T47D (cell line): ENCODE measurements around the gene EFNA1.
"Not testable (repeated sequence)": the region's sequence is repeated elsewhere in the genome, so short reads cannot be mapped to it uniquely, and the experiment has no call there.

Experiments
- DNase-seq, 2 experiments: peaks; one replicate each; pipeline versions ENCODE4 v3.0.0 to v3.0.0-alpha.2; 2011 to 2012; ENCODE audit warnings: low read depth in 1 of 2, low spot score in 1 of 2
- JUND ChIP-seq: IDR thresholded peaks from 2 replicates; pipeline ENCODE4 v1.6.1; 2012; ENCODE audit warnings: low read depth
- in situ Hi-C: cut with HindIII; loops from 2 replicates; pipeline ENCODE4 v1.10.0; 2016; ENCODE audit warnings: low sequenced_read_pairs, low pct_unique_long_range_greater_than_20kb

The EFNA1 gene

DNA sequence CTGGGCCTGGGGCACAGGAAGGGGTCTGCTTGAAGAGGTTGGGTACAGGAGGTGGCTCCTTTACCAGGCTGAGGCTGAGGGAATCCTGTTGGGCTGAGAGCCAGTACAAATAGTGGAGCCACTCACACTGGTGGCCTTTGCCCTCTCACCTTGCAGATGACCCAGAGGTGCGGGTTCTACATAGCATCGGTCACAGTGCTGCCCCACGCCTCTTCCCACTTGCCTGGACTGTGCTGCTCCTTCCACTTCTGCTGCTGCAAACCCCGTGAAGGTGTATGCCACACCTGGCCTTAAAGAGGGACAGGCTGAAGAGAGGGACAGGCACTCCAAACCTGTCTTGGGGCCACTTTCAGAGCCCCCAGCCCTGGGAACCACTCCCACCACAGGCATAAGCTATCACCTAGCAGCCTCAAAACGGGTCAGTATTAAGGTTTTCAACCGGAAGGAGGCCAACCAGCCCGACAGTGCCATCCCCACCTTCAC lies 6.2 kb downstream of the EFNA1 start:
- no peak for TF ChIP-seq JUND
- in situ Hi-C loops, result no loop called here
- peak in 1 of 2 experiments; percentile 26 for DNase-seq

DNA sequence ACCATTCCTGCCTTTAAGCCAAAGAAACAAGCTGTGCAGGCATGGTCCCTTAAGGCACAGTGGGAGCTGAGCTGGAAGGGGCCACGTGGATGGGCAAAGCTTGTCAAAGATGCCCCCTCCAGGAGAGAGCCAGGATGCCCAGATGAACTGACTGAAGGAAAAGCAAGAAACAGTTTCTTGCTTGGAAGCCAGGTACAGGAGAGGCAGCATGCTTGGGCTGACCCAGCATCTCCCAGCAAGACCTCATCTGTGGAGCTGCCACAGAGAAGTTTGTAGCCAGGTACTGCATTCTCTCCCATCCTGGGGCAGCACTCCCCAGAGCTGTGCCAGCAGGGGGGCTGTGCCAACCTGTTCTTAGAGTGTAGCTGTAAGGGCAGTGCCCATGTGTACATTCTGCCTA lies 6.6 kb downstream of the EFNA1 start:
- DNase-seq, result peak in 1 of 2 experiments; percentile 30
- in situ Hi-C loops, result no loop called here
- no peak for TF ChIP-seq JUND

DNA sequence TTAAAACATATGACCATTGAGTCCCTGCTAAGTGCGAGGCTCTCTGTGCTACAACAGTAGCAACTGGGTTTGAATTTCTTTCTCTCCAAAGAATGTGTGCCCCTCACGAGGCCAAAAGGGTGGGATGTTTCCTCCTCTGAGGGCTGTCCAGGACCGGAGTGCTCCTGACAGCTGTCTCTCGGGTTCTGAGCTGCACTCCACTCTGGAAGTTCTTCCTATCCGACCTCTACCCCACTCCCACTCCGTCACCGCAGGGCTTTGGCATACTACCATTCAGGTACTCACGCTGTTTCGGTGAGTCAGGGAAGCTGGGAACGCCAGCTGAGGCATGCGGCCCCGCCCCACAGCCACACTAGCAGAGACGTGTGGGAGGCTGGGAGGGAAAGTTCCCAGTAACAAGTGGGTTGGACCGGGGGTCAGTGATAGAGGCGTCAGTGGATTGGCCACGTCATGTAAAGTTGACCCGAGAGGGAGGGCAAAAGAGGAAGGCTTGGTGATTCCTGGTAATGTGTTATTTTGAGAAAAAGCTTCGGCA lies 7.3 kb downstream of the EFNA1 start:
- DNase-seq, result peak; percentile 80 to 95
- no peak for TF ChIP-seq JUND

DNA sequence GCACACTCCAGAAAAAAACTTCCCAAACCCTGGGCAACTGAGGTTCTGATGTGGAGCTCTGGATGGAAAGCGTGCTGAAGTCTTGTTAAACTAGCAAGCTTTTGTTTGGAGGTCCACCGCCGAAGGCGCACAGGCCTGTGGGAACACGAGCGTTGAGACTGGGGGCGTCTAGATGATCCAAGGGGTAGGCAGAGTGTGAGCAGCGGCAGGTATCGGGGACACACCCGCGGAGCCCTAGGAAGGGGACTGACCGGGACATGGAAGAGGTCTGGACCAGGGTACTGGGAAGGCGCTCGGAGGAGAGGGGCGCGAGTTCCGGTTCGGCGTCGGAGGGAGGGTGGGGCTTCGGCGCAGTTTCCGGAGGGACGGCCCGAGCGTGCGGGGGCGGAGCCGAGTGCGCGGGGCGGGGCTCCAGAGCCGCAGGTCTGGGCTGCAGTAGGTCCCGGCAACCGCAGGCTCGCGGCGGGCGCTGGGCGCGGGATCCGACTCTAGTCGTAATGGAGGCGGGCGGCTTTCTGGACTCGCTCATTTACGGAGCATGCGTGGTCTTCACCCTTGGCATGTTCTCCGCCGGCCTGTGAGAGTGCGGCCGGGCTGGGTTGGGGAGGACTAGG lies 7.8 kb downstream of the EFNA1 start, which contains the start of gene SLC50A1:
Gene SLC50A1, plus strand, starts transcription at position 438 of the 614 bp plus-strand sequence. Its CDS starts 60 bp downstream, at position 498.
- TF ChIP-seq JUND, result no peak
- in situ Hi-C loops, result no loop called here

More for the DNA sequence above, 7.3 kb downstream of the EFNA1 start:
- in situ Hi-C loops, result no loop called here

DNA sequence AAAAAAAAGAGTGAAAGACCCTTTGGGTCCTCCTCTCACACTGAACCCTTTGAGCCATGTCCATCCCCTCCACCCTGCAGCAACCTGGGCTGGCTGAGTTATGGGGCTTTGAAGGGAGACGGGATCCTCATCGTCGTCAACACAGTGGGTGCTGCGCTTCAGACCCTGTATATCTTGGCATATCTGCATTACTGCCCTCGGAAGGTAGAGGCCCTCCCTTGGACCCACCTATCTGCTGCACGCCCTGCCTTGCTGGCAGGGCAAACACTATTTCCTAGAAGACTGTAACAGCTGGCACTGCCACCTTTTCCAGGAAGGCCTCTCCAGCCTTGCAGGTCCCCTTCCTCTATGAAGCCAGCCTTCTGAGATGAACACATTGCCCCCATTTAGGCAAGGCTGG lies 9.1 kb downstream of the EFNA1 start:
- TF ChIP-seq JUND, result no peak
- DNase-seq, result no peak
- in situ Hi-C loops, result no loop called here

More for the DNA sequence above, 7.8 kb downstream of the EFNA1 start, which contains the start of gene SLC50A1:
- DNase-seq, result peak; percentile 87 to 95

DNA sequence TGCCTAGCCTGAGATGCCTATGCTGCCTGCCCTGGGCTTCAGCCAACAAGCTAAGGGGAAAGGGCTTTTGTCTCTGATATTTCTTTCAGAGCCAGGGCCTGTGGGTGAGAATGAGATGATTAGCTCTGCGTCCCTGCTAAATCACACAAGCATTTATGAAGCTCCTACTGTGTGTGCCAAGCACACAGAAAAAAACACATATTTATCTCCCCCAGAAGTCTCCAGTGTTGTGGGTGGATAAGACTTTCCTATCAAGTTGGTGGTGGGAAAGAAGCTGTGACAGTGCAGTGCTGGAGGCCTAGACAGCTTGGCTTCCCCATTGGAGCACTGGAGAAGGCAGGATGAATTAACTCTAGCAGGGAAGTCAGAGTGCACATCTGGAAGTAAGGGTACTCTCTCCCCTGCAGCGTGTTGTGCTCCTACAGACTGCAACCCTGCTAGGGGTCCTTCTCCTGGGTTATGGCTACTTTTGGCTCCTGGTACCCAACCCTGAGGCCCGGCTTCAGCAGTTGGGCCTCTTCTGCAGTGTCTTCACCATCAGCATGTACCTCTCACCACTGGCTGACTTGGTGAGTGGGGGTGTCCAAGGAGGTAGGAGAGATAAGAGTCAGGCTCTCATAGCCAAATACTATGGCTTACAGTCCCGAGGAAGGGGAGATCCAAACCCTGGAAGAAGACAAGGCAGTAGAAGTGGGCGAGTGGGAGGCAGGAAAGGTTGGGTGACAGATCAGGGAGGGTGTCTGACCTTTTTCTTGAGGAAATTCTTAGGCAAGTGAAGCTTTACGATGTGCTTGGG lies 9.7 kb downstream of the EFNA1 start:
- no peak for TF ChIP-seq JUND
- in situ Hi-C loops, result no loop called here

DNA sequence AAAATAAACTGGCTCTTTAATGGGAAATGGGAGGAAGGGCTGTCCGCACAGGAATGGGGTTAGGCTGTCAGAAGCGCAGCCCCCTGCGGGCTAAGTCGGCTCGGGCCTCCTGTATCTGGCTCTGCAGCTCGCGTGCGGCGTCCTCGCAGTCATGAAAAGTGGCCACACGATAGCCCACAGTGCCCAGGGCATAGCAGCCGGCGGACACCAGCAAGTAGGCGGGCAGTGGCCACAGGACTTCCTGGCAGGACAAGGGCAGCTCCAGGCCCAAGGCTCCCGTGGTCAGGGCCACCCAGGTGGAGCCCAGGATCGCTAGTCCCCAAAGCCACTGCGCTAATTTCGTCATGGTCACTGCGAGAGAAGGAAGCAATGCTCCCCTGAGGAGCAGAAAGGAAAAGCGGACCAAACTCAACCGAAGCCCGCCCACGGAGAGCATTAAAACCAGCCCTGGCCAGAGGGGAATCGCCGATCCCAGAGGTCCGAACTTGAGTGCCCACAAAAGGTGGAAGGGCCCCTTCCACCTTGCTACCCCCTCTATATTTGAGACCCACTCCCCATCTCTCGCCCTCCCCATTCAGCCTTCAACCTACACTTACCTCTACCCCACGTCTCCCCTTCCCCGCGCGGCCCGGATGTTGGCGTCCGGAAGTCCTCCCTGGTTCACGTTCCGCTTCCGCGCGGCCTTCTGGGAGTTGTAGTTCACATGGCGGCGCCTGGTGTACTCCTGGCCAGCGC lies 12.4 kb downstream of the EFNA1 start, which contains the start of gene DPM3:
Gene DPM3, minus strand, starts transcription at position 637 of the 735 bp plus-strand sequence. Its CDS starts 291 bp downstream, at position 346.
- no peak for TF ChIP-seq JUND
- peak; percentile 77 to 90 for DNase-seq
- in situ Hi-C loops, result no loop called here

More for the DNA sequence above, 9.7 kb downstream of the EFNA1 start:
- DNase-seq, result no peak

DNA sequence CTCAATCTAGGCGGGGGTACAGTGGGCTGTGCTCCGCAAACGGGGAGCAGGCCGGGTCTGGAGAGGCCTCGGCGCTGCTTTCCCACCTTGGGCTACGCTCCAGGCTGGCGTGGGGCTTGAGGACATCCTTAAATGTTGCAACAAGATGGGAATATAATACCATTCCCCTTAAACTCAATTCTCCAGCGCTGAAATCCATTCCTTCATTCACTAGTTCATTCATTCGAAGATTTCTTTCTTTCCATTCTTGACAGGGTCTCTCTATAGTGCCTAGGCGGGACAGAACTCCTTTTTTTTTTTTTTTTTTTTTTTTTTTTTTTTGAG lies 12.9 kb downstream of the EFNA1 start:
- in situ Hi-C loops, result no loop called here
- TF ChIP-seq JUND, result no peak
- DNase-seq, result no peak

DNA sequence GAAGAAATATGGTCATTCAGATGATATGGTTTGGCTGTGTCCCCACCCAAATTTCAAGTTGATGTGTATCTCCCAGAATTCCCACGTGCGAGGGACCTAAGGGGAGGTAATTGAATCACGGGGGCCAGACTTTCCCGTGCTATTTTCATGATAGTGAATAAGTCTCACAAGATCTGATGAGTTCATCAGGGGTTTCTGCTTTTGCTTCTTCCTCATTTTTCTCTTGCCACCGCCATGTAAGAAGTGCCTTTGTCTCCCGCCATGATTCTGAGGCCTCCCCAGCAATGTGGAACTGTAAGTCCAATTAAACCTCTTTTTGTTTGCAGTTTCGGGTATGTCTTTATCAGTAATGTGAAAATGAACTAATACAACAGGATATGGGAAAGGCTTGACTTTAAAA lies 14.1 kb downstream of the EFNA1 start:
- DNase-seq, result no peak
- in situ Hi-C loops, result no loop called here
- TF ChIP-seq JUND, result no peak

DNA sequence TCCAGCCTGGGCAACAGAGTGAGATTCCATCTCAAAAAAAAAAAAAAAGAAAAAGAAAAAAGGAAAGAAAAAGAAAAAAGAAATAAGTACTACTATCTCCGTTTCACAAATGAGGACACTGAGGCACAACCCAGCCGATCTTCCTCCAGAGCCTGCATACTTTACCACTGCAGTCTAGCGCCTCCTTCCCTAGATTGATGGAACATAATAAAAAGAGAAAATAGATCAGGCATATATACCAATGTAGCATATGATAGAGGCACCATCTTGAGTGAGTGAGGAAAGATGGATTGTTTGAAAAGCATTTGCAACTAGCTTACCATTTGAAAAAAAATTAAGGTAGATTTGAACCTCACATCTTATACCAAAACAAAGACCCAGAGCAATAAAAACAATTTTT lies 17.8 kb downstream of the EFNA1 start:
- in situ Hi-C loops, result no loop called here
- no peak for DNase-seq
- no peak for TF ChIP-seq JUND

DNA sequence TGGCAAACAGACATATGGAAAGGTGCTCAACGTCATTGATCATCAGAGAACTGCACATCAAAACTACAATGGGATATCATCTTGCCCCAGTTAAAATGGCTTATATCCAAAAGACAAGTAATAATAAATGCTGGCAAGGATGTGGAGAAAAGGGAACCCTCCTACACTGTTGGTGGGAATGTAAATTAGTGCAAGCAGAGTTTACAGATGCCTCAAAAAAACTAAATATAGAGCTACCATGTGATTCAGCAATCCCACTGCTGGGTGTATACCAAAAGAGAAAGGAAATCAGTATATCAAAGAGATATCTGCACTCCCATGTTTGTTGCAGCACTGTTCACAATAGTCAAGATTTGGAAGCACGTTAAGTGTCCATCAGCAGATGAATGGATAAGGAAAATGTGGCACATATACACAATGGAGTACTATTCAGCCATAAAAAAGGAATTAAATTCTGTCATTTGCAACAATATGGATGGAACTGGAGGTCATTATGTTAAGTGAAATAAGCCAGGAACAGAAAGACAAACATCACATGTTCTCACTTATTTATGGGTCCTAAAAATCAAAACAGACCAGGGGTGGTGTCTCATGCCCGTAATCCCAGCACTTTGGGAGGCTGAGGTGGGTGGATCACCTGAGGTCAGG lies 28.4 kb downstream of the EFNA1 start:
- in situ Hi-C loops, DNase-seq: not testable (repeated sequence)

DNA sequence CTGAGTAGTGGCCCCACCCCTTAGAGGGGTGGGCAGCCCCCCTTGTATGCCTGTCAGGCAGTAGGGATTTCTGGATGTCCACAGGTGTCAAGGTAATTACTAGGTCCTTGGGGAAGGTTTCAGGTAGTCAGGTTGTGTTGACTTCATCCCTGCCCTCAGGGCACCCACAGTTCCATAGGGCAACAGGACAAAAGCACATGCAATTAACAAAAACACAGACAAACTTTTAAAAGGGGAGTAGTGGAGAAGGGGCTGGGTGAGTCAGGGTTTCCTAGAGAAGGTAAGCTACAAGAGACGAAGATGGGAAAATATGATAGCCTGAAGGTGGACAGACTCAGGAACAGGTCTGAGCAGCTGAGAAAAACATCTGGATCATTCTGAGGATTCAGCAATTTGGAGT lies 31.3 kb downstream of the EFNA1 start:
- DNase-seq, result peak in 1 of 2 experiments; percentile 47
- in situ Hi-C loops, result no loop called here
- no peak for TF ChIP-seq JUND
